NCI-H2171 (cell line): ENCODE results near the gene TPM1.

Source experiments
- DNase-seq: peaks from one replicate; lab custom pipeline; 2025; lab: John Stamatoyannopoulos, UW

The TPM1 gene

DNA sequence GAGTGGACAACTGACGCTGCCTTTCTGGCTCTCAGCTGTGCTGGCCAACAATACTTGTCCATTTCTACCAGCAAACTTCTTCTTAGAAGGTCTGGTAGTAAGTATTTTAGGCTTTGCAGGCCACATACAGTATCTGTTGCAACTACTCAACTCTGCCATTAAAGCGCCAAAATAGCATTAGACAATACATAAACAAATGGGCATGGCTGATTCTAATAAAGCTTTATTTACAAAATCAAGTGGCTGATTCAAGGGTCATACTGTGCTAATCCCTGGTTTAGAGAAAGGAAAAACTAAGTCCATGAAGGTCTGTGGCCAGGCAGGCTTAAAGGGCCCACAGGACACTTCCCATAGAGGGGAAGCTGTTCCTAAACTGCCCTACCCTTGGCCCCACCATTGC, 26.3 kb upstream of the TPM1 start:
- no peak for DNase-seq

DNA sequence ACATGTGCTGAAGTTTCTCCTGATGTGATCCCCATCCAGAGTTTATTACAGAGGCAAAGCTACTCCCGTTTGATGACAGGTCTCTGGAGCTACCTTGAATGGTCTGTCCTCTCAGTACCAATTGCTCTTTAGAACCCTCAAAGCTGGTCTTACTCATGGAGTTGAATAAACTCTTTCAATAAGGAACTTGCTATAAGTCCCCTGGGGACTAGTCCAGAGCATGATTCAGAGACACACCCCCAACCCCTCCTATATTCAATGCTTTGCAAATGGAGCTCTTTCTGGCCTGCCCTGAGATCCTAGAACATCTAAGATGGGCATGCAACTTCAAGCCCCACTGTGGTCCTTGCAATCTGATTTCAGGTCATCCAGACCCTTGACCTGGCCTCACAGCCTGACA, 23.9 kb upstream of the TPM1 start:
- no peak for DNase-seq

DNA sequence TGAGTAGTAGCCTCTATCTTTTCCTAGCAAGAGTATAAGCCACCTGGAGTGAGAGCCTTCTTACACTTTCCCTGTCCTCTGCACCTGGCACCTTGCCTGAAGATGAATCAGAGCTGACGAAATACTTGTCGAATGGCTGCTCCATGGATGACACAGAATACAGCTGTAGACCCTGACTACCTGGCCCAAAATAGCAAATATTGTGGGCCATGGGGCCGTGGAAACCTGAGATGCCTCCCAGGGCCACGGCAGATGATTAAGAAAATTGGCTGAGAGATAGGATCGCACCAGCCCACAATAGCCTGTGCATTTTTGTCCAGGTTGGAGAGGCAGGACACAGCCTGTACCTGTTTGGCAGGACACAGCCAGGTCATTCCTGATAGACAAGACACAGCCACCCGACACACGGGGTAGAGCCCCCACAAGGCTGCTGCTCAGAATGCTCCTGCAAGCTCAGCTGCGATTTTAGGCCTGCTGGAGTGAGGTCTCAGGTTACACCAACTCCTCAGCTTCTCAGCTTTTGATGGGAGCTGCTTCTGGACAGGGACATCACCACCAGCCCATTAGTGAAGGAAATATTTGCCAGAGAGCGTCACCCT, 22.9 kb upstream of the TPM1 start:
- peak; percentile 46 for DNase-seq

DNA sequence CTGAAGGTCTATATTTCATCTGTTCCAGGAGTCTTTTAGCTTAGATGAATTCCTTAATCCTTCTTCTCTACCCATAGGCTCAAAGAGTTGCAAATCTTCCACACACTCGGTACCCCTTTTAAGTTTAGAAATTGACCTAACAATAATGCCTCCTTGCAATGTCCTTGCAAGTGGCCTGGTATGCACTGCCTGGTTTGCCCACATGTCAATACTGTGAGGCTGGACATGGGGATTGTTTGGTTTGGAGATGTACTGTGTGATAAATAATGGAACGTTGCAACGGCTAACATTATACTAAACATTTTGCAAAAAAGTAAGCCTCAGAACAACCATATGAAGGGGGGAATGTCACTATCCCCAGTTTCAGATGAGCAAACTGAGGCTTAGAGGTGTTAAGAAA, 22.4 kb upstream of the TPM1 start:
- DNase-seq = no peak

DNA sequence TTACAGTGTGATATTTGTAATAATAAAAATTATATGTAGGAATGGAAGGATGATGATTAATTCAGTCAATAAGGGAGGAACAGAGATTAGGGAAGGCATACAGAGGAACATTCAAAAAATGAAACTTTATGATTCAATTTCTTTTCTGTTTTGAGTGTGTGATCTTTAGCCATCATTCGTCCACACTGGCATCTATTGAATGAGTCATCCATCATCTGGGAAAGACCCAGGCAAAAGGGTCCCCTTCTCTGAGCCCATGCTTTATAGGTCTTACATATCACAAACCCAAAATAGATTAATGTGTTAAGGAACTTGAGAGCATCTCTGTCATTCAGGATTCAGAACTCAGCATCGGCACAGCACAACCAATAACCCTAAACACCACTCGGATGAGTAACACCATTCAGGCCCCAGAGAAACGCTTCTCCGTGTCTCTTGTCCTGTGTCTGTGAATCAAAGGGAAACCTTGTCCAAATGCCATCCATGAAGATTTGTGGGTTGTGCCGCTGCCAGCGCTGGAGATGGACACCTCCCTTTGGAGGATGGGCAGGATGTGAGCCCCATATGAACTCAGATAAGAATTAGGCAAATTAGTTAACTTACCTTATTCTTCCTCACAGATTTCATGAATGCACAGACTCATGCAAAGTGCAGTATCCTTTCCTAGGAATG, 21.7 kb upstream of the TPM1 start:
- DNase-seq = no peak

DNA sequence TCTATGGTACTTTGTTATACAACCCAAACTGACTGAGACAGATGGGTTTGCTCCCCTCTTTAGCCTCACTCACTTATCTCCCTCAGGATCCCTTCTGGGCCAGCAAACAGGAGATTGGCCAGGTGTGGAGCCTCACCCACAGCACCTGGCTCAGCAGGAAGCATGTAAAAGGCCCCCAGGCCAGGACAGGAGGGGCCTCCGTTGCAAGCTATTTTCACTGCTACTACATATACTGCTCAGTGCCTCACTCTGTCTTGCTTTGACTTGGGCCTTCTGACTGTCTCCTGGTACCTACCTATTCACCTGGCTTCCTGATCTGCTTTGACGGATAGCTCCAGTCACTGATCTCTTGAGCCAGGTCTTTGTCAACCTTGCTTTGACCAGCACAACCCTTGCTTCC, 20.4 kb upstream of the TPM1 start:
- no peak for DNase-seq

DNA sequence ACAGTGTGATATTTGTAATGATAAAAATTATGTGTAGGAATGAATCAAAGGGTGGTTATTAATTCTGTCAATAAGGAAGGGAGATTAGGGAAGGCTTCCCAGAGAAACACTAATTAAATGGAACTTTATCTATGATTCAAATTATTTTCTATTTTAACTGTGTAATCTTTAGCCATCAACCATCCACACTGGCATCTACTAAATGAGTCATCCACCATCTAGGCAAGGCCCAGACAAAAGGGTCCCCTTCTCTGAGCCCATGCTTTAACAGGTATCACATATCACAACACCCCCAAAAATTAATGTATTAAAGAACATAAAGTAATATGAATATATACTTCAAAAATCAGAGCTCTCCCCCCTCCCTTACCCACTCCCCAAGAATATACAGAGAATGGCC, 19.9 kb upstream of the TPM1 start:
- DNase-seq = no peak

DNA sequence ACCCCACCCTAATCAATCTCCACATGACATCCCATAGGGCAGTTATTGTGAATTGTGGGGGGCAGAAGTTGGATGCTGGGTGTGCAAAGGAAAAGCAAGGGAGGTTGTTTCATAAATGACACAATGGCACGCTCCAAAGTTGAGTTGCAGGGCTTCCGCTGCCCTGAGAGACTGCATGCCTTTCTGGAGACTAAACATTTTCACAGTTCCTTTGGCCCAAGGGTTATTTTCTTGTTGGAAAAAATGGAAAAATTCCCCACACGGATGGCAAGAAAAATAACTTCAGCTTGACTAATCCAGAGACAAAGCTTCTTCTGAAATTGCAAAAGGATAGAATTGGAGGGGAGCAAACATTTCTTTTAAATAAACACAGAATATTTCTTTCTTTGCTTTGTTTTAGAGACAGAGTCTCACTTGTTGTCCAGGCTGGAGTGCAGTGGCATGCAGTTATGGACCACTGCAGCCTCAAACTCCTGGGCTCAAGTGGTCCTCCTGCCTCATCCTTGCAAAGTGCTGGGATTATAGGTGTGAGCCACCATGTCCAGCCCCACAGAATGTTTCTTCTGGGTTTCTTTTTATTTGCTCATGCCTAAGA, 19.1 kb upstream of the TPM1 start:
- no peak for DNase-seq

DNA sequence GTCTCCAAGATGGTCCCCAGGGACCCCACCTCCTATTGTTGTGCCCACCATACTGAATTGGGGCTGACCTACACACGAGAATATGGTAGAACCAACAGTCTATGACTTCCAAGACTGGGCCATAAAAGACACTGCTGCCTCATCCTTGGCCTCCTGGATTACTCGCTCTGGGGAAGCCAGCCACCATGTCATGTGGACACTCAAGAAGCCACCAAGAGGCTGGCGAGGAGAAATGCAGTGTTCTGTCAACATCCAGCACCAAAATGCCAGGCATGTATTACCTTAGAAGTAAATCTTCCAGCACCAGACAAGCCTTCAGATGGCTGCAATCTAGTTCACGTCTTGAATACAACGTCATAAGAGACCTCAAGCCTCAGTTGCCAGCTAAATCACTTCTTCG, 17.1 kb upstream of the TPM1 start:
- DNase-seq = no peak

DNA sequence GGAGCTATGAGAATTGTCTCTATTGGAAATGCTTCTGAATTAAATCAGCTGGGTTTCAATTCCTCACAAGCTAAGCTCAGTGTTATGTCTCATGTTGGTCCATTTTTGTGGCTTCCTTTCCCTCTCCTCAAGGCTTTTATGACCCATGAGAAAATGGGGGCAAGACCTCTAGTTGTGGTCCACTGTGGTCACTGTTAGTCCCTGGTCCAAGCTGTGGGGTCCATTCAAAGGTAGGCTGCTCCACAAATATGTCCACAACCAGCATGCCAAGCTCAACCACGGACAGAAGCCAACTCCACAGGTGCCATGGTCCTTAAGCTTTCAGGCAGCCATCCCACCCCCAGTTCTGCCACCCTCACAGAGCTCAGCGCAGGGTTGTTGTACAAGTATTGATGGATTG, 14.9 kb upstream of the TPM1 start:
- DNase-seq = no peak

DNA sequence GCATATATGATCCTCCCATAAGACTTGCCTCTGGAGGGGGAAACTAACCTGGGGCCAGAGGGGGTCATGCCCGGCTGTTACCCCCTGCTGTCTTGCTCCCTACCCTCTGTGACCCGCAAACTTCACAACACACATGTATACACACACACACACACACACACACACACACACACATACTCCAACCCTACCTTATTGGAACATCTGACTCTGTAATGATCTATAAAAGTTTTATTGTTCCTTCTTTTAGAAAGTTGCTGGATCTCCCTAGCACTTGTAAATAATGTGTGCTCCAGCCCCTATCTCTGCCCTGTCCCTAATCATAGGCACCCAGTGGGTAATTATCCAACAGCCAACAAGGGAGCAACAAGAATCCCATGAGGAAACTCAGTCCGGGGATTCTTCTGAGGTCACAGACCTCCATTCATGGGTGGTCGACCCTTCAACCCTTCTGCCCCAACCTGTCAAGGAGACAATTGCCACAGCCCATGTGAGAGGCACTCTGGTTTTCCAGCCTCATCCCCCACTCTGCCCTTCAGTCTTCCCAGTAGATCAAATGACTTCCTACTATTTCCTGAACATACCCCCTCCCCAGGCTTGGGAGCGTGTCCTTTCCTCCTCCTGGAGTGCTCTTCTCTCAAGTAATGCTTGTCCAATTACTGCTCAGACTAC, 14.0 kb upstream of the TPM1 start:
- no peak for DNase-seq

DNA sequence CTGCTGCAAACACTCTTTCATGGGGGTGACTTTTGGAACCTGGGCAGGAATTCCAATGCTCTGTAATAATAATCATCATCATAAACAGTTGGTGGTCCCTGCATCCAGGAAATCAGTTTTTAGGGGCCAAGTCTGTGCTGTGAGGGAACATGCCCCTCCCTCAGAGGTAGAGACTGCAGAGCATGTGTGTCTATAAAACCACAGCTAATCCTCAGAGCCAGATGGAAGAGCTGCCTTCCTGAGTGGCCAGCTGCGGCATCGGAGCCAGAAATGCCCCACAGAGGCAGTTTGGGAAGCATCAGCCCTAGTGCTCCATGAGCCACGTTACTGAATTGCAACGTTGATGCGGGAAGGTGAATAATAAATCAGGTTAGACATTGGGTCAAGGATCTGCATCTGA, 12.9 kb upstream of the TPM1 start:
- DNase-seq = no peak

DNA sequence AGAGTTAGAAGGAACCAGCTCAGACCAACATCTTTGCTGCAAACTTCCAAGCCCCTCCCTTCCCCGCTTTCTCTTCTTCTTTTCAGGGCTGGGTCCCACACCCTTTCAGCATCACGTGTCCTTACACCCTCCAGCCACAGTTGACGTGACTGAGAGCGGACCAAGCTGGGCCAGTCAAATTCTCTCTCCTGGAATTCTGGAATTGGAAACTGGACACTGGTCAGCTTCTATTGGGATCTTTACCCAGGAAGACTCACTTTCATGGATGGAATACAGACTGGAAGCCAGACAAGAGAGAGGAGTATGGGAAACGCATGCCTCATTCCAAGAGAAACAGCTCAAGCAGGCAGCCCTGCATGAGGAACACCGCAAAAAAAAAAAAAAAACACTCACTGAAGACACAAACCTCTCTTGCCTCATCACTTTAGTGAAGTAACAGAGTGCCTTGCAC, 12.4 kb upstream of the TPM1 start:
- no peak for DNase-seq

DNA sequence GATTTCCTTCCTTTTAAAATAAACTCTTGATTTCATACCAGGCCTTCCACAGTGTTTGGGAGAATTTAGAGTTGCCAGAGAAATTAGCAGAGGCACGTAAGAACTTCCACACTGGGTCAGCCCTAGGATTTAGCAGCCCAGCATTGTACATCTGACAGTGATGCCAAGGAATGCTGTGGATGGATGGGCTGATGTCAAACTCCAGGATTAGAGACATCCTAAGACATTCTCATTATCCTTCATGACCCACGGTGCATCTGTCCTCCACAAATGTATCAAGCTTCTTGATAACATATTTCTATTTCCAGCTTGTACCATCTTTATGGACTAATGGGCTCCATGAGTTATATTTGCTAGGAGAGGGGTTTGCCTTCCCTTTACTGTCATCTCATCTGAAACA, 8.0 kb upstream of the TPM1 start:
- no peak for DNase-seq

DNA sequence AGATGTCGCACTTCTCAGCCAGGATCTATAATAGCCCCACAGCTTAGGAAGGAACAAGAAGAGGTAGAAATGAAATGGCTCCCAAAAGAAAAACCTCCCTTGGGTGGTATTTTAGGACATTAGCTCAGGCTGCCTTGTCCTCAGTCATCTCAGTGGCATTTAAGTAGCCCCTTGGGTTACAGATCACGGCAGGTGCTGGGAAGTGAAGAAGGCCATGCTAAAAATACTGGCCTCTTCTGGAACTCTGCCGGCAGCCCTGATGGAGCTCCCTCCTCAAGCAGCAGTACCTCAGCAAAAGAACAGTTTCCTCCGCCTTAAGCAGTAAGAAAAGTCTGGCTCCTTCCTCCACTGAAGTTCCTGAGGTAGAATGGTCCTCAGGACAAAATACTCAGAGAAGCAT, 7.3 kb upstream of the TPM1 start:
- DNase-seq = no peak

DNA sequence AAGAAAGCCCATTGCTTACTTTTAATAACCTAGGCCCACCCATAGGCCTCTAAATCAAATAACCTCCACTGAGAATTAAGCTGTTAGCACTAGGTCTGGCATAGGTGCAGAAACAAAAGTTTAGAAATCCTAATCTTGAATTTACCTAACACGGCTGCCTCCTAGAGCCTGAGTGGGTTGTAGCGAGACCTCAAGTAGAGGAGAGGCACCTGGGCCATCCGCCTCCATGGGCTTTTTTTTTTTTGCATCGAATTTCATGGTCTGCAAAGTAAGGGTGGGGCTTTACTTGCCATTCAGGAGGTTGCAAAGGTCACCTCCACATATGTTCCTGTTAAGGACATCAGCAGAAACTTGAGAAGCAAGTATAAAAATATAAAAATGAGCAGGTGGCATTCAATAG, 6.6 kb upstream of the TPM1 start:
- DNase-seq = no peak

DNA sequence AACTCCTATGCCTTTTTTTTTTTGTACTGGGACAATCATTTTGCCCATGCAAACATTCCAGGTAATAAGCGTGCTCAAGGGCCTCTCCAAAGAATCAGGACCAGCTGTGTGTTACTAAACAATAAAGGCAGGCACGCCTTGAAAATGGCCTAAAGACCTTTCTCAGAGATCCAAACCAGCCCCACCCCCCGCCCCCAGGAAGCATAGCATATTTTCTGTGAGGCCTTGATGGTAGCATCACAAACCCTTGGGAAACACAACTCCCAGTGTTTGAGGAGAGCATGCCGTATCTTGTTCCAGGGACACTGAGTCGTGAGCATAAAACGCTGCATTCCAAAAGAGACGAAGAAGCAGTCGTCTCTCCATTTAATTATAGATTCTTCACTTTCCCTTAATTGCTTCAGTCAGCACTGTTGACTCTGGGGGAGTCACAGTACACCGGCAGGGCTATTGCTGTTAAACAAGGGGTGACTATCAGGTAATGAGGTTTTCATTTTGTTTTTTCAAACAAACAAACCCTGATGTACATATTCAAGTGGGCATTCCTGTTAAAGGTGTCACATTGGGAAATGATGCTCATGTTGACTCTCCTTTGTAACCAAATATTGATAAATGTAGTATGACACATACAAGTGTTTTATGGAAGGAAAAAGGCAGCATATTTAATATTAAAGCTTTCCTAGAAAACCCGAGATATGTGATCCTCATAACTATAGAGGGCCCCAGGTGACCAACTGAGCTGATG, 4.4 kb upstream of the TPM1 start:
- no peak for DNase-seq

DNA sequence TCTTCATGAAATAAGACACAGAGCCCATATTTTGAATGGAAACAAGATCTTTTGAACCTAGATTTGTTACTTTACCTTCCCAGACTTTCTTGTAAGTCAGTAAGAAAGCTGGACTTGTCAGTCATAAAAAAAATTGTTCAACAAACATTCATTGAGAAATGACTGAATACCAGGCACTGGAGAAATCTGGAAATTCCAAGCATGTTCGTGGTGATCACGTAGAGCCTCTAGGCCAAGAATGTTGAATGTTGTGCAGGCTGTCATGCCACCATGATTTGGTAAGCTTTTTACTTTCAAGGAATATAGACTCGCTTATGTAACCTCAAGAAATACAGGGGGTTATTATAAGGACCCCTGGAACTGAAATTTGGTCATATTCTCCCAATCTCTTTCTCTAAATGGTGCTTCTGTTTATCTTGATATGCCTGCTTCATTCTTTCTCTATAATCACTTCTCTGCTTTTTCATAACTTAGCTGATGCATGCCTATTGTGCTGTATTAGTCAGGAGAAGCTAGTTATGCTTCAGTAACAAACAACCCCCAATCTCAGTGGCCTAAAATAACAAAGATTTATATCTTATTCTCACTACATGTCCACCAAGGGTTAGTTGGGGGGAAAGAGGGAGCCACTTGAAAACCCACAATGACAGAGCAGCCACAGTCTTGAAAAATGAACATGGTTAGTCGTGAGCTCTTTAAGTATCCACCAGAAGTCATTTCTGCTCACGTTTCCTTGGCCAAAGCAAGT, 3.4 kb upstream of the TPM1 start:
- DNase-seq = no peak

DNA sequence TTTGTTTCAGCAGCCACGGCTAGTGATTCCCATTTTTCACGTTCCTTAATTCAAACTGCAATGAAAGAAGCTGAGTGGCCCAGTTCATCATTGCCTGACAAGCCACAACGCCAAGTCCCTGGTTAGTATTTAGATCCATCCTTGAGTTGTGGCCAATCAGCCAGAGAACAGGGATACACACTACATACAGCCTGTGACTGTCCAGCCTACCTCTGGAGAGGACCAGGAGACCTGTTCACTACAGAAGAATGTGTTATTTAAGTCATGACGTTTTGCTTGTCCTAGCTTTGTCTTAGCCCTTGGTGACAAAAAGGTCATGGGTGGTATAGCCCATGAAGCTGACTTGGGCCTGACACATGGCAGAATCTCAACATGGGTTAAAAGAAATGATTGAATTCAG, 2.7 kb upstream of the TPM1 start:
- no peak for DNase-seq

DNA sequence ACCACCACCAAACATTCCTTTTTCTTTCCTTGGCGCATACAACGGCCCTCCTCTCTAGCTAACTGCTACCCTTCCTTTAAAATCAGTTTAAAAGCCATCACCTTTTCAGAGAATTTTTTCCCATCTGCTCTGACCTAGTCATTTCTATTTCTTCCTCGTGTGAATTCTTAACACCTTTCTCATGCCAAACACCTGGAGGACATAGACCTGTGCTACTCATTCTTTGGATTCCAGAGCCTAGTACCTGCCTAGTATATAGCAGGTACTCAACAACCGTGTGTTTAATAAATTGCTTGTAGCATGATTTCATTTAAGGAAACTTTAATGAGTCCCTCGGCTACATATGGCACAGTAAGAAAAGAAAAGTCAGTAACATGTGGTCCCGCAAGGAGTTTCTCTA, 2.0 kb upstream of the TPM1 start:
- no peak for DNase-seq

DNA sequence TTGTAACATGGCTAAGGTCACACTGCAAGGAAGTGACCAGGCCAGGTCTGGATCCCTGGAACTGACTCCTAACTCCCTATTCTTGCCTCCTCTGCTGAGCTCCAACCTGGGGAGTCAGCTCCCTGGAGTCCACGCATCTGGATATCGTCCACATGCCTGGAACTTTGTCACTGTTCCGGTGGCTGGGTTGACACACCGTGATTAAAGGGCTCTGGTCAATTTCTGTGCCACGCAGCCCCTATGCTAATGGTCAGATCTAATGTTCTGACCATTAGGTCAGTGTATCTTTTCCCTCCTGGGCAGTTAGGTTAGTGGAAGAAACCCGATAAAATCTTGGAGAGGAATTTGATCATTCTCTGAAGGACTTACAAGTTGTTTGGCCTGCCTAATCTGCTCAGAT, 1.6 kb upstream of the TPM1 start:
- DNase-seq = no peak

DNA sequence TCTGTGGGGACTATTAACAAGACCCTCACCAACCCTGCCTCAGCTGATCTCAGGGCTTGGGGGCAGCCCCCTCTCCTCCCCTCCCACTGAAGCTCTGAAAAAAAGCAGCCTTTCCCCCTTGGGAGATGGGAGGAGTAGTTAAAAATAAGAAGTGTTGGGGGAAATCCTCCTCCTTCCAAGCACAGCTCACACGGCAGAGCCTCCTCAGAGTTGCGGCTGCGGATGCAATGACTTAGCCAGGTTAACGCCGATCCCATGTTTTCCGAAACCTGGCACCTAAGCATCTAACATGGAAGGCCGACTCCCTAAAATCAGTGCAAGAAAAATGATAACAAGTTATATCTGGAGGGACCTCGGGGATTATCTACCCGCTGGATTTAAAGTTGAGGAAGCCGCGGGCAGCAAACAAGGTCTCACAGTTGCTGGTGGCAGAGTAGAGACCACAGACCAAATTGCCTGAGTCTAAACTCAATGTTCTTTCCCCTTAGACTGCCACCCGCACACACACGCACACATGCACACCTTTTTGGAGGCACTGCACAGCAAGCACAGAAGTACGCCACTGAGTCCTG, 1.1 kb upstream of the TPM1 start:
- no peak for DNase-seq
